ENCODE results near the gene SBK2. TPM values are rescaled to one million over a fixed set of nuclear protein-coding genes. Genes with fewer than 3 reads are reported as not detected.

Gene SBK2
- total RNA-seq, 1 experiment from 2014 or later: 3.5 TPM

- no peak for TF ChIP-seq CTCF (conservative IDR thresholded peaks at IDR 0.05)
- no peak for TF ChIP-seq EZH2 (IDR thresholded peaks at IDR 0.05; ENCODE audit: low read depth)
- Histone ChIP-seq H4K20me1 (ENCODE audit: insufficient read depth) (no peaks in the 10 kb centered on the region), H3F3A (ENCODE audit: insufficient read depth, low read depth) (no peaks in the 10 kb centered on the region), H3K9me3 (ENCODE audit: insufficient read depth, low read depth) (no peaks in the 10 kb centered on the region), H3K27me3 (ENCODE audit: insufficient read depth, low read depth) (peaks cover 23% of the 10 kb centered on the region), H3K27ac (no peak overlapping the region), H3K79me2 (ENCODE audit: low read depth) (no peaks in the 10 kb centered on the region), H3K4me3 (no peak overlapping the region), H3K4me2 (no peak overlapping the region), H3K9me2 (ENCODE audit: insufficient read depth) (no peaks in the 10 kb centered on the region), H3K36me3 (ENCODE audit: low read depth) (no peaks in the 10 kb centered on the region), H2AFZ (no peak overlapping the region), H3K4me1 (replicated peaks; ENCODE audit: insufficient read depth) (no peaks in the 10 kb centered on the region)
- no peak for DNase-seq
- intact Hi-C loops (cut with micrococcal nuclease; ENCODE audit: unreplicated experiment): loop anchor here (5.0 to 10.0 kb wide), 2 partner anchors 85 to 618 kb away; no protein-coding TSS in a partner anchor
- no TSS peak for BruUV-seq (replicated peaks)
- ChIA-PET CTCF (interaction anchor here (0.6 kb wide), 1 partner anchor 34 kb away, joined by 6 read pairs; no protein-coding TSS in a partner anchor), POLR2A (ENCODE audit: unreplicated experiment) (interaction anchor here (0.6 kb wide), 1 partner anchor 45 kb away, joined by 22 read pairs; no protein-coding TSS in a partner anchor)
Measured at GRCh38 chr19:55502197-55502952, 34.6 kb downstream of the SBK2 start.

- H3K27me3 ChIP-seq (ENCODE audit: insufficient read depth, low read depth): peaks cover 16% of the 10 kb centered on the region
- POLR2A ChIA-PET (ENCODE audit: unreplicated experiment): no interaction called here
- H2AFZ ChIP-seq: no peak overlapping the region
- no TSS peak for BruUV-seq (replicated peaks)
- no peaks in the 10 kb centered on the region for H3K9me3 ChIP-seq (ENCODE audit: insufficient read depth, low read depth)
- H3K9me2 ChIP-seq (ENCODE audit: insufficient read depth): no peaks in the 10 kb centered on the region
- DNase-seq: no peak
- no peak overlapping the region for H3K4me3 ChIP-seq
- no peaks in the 10 kb centered on the region for H3K36me3 ChIP-seq (ENCODE audit: low read depth)
- no peaks in the 10 kb centered on the region for H4K20me1 ChIP-seq (ENCODE audit: insufficient read depth)
- H3K4me2 ChIP-seq: no peak overlapping the region
- H3K79me2 ChIP-seq (ENCODE audit: low read depth): no peaks in the 10 kb centered on the region
- intact Hi-C loops (cut with micrococcal nuclease; ENCODE audit: unreplicated experiment): loop anchor here (5.0 to 10.0 kb wide), 2 partner anchors 83 to 616 kb away; no protein-coding TSS in a partner anchor
- peaks cover 10% of the 10 kb centered on the region for H3K4me1 ChIP-seq (replicated peaks; ENCODE audit: insufficient read depth)
- no peak overlapping the region for H3K27ac ChIP-seq
- H3F3A ChIP-seq (ENCODE audit: insufficient read depth, low read depth): peaks cover 11% of the 10 kb centered on the region
- CTCF ChIA-PET: no interaction called here
- TF ChIP-seq EZH2 (IDR thresholded peaks at IDR 0.05; ENCODE audit: low read depth) (no peak), CTCF (conservative IDR thresholded peaks at IDR 0.05) (no peak)
Measured at GRCh38 chr19:55500368-55500952, 36.5 kb downstream of the SBK2 start.

GRCh38 chr19:55498246-55498840 lies 38.6 kb downstream of the SBK2 start:
- no peak for DNase-seq
- Histone ChIP-seq H3K9me2 (ENCODE audit: insufficient read depth) (no peaks in the 10 kb centered on the region), H4K20me1 (ENCODE audit: insufficient read depth) (no peaks in the 10 kb centered on the region), H3K79me2 (ENCODE audit: low read depth) (no peaks in the 10 kb centered on the region), H3K9me3 (ENCODE audit: insufficient read depth, low read depth) (no peaks in the 10 kb centered on the region), H3K4me2 (no peak overlapping the region), H3K4me1 (replicated peaks; ENCODE audit: insufficient read depth) (peaks cover 13% of the 10 kb centered on the region), H3K36me3 (ENCODE audit: low read depth) (no peaks in the 10 kb centered on the region), H2AFZ (no peak overlapping the region), H3K4me3 (no peak overlapping the region), H3K27ac (no peak overlapping the region), H3K27me3 (ENCODE audit: insufficient read depth, low read depth) (peaks cover 12% of the 10 kb centered on the region), H3F3A (ENCODE audit: insufficient read depth, low read depth) (peaks cover 14% of the 10 kb centered on the region)
- TF ChIP-seq CTCF (conservative IDR thresholded peaks at IDR 0.05): no peak
- no peak for TF ChIP-seq EZH2 (IDR thresholded peaks at IDR 0.05; ENCODE audit: low read depth)
- ChIA-PET POLR2A (ENCODE audit: unreplicated experiment) (no interaction called here), CTCF (interaction anchor here (0.6 kb wide), 1 partner anchor 75 kb away, joined by 4 read pairs; no protein-coding TSS in a partner anchor)
- intact Hi-C loops (cut with micrococcal nuclease; ENCODE audit: unreplicated experiment): loop anchor here (5.0 kb wide), 1 partner anchor 36 kb away; the partner anchor contains the start of genes C19orf85 and ISOC2
- BruUV-seq (replicated peaks): no TSS peak

All from PC-9 (cell line).